ENCODE results near the gene TIMM50.
A peak's percentile ranks its signal among the peaks of the same experiment; 100 is the strongest.
"Not testable (repeated sequence)": the region's sequence is repeated elsewhere in the genome, so short reads cannot be mapped to it uniquely, and the experiment has no call there.

The TIMM50 gene

DNA sequence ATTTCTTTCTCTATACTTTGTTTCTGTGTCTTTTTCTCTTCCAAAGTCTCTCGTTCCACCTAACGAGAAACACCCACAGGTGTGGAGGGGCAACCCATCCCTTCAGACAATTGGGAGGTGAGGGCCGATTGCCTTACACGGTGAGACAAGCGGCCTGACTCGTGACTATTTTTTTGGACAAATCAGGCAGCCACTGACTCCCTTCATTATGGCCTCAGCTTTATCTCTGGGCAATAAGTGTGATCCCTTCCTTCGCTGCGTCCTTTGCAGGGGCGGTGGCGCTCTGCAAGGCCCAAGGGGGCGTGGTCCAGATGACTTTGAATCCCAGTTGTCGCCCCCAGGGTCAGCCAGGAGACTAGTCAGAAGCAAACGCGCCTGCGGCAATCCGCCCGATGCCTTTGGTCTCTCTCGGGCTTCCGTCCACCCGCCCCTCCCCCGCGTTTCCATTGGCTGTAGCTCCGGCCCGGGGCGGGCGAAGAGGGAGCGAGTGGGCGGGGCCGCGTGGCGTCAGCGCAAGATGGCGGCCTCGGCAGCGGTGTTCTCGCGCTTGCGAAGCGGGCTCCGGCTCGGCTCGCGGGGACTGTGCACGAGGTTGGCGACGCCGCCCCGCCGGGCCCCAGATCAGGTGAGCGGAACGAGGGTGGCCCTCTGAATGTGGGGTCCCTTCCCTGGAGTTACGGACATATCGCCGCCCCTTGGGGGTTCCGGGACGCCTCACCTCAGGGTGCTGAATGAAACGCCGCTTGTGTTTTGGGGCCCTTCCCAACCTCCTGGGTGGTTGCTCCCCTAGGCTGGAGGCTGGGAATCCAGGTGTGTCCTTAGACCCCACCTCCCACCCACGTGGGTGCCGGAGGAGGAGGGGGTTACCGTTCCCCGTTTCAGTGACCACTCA, at the start of gene TIMM50:
TSS of gene TIMM50 (plus strand) at position 502 of the 892 bp plus-strand sequence. CDS start at position 518, 16 bp downstream.
- DNase-seq (ENCODE audit: low read depth) = peak; percentile 97

DNA sequence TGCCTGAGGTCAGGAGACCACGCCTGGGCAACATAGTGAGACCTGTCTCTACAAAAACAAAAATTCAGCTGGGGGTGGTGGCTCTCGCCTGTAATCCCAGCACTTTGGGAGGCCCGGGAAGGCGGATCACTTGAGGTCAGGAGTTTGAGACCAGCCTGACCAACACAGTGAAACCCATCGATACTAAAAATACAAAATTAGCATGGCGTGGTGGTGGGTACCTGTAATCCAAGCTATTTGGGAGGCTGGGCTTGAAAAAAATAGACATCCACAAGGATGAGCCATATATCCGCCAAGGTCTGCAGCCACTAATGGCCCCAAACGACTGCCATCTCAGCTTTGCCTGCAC, 48.0 kb upstream of the TIMM50 start:
- no peak for DNase-seq (ENCODE audit: low read depth)

DNA sequence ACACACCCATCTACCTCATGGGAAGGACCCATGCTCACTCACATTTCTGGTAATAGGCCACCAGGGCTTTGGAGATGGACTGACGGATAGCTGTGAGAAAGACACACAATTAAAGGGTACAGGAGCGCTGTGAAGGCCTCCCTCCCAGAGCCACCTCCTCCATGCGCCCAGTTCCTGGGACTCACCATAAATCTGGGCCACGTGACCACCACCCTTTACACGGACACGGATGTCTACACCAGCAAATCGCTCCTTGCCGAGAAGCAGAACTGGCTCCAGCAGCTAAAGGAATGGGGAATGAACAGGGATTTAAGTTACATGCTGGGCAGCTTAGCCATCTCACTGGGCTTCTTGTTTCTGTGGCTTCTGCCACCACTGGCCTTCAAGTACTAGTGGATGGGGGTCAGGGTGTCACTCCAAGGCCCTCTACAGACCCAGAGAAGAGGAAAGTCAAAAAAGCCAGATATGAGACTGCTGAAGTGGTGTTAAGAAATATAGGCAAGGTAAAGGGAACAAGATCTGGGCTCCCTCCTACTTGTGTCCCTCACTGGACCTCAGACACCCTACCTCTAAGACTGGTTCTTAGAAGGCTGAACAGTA, 47.1 kb upstream of the TIMM50 start:
- no peak for DNase-seq (ENCODE audit: low read depth)

GRCh38 chr19:39434123-39435076, 46.2 kb upstream of the TIMM50 start:
- DNase-seq (ENCODE audit: low read depth) = no peak

GRCh38 chr19:39435499-39436349, 44.9 kb upstream of the TIMM50 start, which contains the start of gene RPS16:
TSS of gene RPS16 (minus strand) at chr19:39435949. CDS start at chr19:39435895, 54 bp downstream.
- DNase-seq (ENCODE audit: low read depth) = peak; percentile 99

DNA sequence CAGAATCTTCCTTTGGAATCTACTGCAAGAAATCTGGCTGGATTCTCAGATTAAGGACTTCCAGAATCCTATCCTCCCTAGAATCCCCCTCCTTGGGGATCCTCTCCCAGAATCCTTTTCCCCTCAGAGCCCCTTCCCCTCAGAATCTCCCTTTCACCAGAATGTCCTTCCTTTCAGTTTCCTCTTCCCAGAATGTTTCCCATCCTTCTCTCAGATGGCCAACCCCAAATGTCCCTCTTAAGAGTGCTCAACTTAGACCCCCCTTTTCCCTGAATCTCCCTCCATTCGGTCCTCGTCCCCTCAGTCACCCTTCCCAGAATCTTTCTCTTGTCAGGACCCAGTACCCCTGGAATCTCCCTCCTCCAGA, 44.3 kb upstream of the TIMM50 start:
- no peak for DNase-seq (ENCODE audit: low read depth)

DNA sequence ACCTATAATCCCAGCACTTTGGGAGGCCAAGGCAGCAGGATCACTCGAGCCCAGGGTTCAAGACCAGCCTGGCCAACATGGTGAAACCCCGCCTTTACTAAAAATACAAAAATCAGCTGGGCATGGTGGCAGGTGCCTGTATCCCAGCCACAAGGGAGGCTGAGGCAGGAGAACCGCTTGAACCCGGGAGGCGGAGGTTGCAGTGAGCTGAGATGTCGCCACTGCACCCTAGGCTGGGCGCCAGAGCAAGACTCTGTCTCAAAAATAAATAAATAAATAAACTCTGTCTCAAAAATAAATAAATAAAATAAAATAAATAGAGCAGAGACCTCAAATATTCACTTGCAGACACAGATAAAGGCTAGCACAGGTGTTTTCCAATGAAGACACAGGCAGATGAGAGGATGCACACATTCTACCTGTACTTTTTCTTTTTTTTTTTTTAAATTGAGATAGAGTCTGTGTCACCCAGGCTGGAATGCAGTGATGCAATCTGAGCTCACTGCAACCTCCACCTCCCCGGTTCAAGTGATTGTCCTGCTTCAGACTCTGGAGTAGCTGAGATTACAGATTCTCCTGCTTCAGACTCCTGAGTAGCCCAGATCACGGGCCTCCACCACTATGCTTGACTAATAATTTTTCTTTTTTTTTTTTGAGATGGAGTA, 42.2 kb upstream of the TIMM50 start:
- DNase-seq (ENCODE audit: low read depth) = no peak

GRCh38 chr19:39444598-39445195, 35.9 kb upstream of the TIMM50 start:
- DNase-seq (ENCODE audit: low read depth) = no peak

- DNase-seq (ENCODE audit: low read depth) = peak; percentile 95
Observed at GRCh38 chr19:39445196-39446111, 35.2 kb upstream of the TIMM50 start, which contains the start of gene SUPT5H. TSS of gene SUPT5H (plus strand) at chr19:39445582. CDS start at chr19:39445891, 309 bp downstream.

- DNase-seq (ENCODE audit: low read depth) = no peak
Observed at GRCh38 chr19:39446365-39447084, 34.1 kb upstream of the TIMM50 start.

- DNase-seq (ENCODE audit: low read depth) = no peak
Observed at GRCh38 chr19:39448271-39448670, 32.4 kb upstream of the TIMM50 start.

- DNase-seq (ENCODE audit: low read depth) = no peak
Observed at GRCh38 chr19:39449116-39449797, 31.4 kb upstream of the TIMM50 start.

DNA sequence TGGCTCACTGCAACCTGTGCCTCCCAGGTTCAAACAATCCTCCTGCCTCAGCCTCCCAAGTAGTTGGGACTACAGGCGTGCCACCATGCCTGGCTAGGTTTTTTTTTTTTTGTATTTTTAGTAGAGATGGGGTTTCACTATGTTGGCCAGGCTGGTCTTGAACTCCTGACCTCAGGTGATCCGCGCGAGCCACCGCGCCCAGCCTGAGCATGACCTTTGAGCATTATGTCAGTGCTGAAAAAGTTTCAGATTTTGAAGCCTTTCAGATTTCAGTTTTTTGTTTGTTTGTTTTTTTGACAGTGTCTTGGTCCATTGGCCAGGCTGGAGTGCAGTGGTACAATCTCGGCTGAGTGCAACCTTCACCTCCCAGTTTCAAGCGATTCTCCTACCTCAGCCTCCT, 29.4 kb upstream of the TIMM50 start:
- DNase-seq (ENCODE audit: low read depth) = not testable (repeated sequence)

- no peak for DNase-seq (ENCODE audit: low read depth)
Observed at GRCh38 chr19:39463403-39463802, 17.2 kb upstream of the TIMM50 start.

GRCh38 chr19:39465956-39466747, 14.5 kb upstream of the TIMM50 start:
- no peak for DNase-seq (ENCODE audit: low read depth)

GRCh38 chr19:39467941-39468340, 12.7 kb upstream of the TIMM50 start:
- no peak for DNase-seq (ENCODE audit: low read depth)

DNA sequence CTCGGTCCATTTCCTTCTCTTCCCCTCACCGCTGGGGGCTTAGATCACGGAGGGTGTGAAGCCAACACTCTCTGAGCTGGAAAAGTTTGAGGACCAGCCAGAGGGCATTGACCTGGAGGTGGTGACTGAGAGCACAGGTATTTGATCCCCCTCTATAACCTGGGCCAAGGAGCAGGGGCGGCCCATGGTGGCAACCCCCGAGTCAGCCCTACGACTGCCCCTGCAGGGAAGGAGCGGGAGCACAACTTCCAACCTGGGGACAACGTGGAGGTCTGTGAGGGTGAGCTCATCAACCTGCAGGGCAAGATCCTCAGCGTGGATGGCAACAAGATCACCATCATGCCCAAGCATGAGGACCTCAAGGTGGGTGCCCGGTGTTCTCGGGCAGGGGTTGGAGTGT, 11.6 kb upstream of the TIMM50 start:
- DNase-seq (ENCODE audit: low read depth) = no peak
